KMS-11 (cell line): Measurements from ENCODE around the gene ACAP3.

Experiments
- H2AFZ ChIP-seq: fragments of 200-600 bp; sonication (generic); 2 replicates; pipeline ENCODE4 v1.6.1; 2016; ENCODE audit warnings: antibody characterized with exemption, mixed run types, low read depth
- H3K27ac ChIP-seq: fragments of 200-600 bp; sonication (generic); 2 replicates; pipeline ENCODE4 v1.6.1; 2016; ENCODE audit warnings: mild to moderate bottlenecking, mixed run types
- H3K27me3 ChIP-seq: fragments of 200-600 bp; sonication (generic); 2 replicates; pipeline ENCODE4 v1.6.1; 2017; ENCODE audit warnings: mild to moderate bottlenecking, low read depth, mixed run types, moderate library complexity; ENCODE audit not compliant: insufficient read depth
- H3K36me3 ChIP-seq: fragments of 200-600 bp; sonication (generic); 2 replicates; pipeline ENCODE4 v1.6.1; 2017; ENCODE audit warnings: mild to moderate bottlenecking, mixed run types; ENCODE audit not compliant: insufficient read depth
- H3K4me1 ChIP-seq: fragments of 200-600 bp; sonication (generic); 2 replicates; pipeline ENCODE4 v1.6.1; 2016; ENCODE audit warnings: mild to moderate bottlenecking, low read depth, mixed run types; ENCODE audit not compliant: poor library complexity, severe bottlenecking
- H3K4me2 ChIP-seq: fragments of 200-600 bp; sonication (generic); 2 replicates; pipeline ENCODE4 v1.7.0; 2016; ENCODE audit warnings: mild to moderate bottlenecking, mixed run types
- H3K4me3 ChIP-seq: fragments of 200-600 bp; sonication (generic); IDR thresholded peaks from 2 replicates; pipeline ENCODE4 v1.6.1; 2017; ENCODE audit warnings: low read depth, low read length, mixed read lengths; ENCODE audit not compliant: insufficient read depth
- H3K79me2 ChIP-seq: fragments of 200-600 bp; sonication (generic); 2 replicates; pipeline ENCODE4 v1.6.1; 2016; ENCODE audit warnings: low read depth, mixed run types; ENCODE audit not compliant: insufficient read depth
- H3K9ac ChIP-seq: fragments of 200-600 bp; sonication (generic); 2 replicates; pipeline ENCODE4 v1.6.1; 2016; ENCODE audit warnings: mild to moderate bottlenecking, mixed run types
- H4K20me1 ChIP-seq: fragments of 200-600 bp; sonication (generic); 2 replicates; pipeline ENCODE4 v1.6.1; 2016; ENCODE audit warnings: mild to moderate bottlenecking, mixed run types; ENCODE audit not compliant: insufficient read depth
- TF ChIP-seq, protein P1 (sequence below): fragments of 200-600 bp; sonication (generic); conservative IDR thresholded peaks from 2 replicates; pipeline ENCODE4 v1.6.1; 2017; ENCODE audit warnings: low read depth, mild to moderate bottlenecking, antibody characterized with exemption, low read length, moderate library complexity, mixed read lengths

Gene ACAP3

GRCh38 chr1:1287288-1288110 is 20.2 kb downstream of the ACAP3 start:
- TF ChIP-seq, protein P1, sequence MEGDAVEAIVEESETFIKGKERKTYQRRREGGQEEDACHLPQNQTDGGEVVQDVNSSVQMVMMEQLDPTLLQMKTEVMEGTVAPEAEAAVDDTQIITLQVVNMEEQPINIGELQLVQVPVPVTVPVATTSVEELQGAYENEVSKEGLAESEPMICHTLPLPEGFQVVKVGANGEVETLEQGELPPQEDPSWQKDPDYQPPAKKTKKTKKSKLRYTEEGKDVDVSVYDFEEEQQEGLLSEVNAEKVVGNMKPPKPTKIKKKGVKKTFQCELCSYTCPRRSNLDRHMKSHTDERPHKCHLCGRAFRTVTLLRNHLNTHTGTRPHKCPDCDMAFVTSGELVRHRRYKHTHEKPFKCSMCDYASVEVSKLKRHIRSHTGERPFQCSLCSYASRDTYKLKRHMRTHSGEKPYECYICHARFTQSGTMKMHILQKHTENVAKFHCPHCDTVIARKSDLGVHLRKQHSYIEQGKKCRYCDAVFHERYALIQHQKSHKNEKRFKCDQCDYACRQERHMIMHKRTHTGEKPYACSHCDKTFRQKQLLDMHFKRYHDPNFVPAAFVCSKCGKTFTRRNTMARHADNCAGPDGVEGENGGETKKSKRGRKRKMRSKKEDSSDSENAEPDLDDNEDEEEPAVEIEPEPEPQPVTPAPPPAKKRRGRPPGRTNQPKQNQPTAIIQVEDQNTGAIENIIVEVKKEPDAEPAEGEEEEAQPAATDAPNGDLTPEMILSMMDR, result no peak
- Histone ChIP-seq H3K79me2 (no peaks in the 10 kb centered on the region), H3K9ac (no peak overlapping the region), H4K20me1 (no peaks in the 10 kb centered on the region), H3K27ac (no peak overlapping the region), H2AFZ (no peak overlapping the region), H3K4me1 (peaks cover 25% of the 10 kb centered on the region), H3K4me3 (no peak overlapping the region), H3K27me3 (peaks cover 44% of the 10 kb centered on the region), H3K36me3 (no peaks in the 10 kb centered on the region), H3K4me2 (no peak overlapping the region)

DNA sequence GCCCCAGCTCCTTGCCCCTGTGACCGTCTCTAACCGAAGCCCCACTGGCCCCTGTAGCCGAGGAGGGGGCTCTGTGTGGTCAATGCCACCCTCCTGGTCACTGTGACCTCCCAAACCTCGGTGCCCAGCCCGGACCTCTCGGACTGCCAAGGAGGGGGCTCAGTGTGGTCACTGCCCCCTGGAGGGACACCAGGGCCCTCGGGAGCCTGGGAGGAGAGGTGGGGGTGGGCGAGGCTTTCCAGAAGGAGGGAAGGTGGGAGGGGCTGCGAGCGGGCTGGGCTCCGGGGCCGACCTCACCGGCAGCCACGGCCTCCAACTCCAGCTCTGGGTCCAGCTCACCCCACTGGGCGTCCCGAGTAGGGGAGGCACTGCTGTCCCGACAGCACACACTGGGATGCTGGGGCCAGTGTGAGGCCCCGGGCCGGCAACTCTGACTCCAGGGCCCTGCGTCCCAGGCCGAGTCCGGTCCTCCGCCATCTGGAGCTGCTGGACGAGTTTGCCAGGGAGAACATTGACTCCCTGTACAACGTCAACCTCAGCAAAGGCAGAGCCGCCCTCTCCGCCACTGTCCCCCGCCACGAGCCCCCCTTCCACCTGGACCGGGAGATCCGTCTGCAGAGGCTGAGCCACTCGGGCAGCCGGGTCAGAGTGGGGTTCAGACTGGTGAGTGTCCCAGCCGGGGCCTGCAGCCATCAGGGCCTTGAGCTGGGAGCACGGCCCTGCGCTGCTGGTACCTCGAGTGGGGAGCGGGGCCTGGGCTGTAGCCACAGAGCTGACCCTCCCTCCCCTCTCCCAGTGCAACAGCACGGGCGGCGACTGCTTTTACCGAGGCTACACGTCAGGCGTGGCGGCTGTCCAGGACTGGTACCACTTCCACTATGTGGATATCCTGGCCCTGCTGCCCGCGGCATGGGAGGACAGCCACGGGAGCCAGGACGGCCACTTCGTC is 21.1 kb downstream of the ACAP3 start:
- H3K36me3 ChIP-seq, result no peaks in the 10 kb centered on the region
- no peaks in the 10 kb centered on the region for H3K79me2 ChIP-seq
- H3K4me3 ChIP-seq, result no peak overlapping the region
- H3K4me2 ChIP-seq, result no peak overlapping the region
- no peak overlapping the region for H3K9ac ChIP-seq
- no peak overlapping the region for H3K27ac ChIP-seq
- peaks cover 49% of the 10 kb centered on the region for H3K27me3 ChIP-seq
- TF ChIP-seq, protein P1, result no peak
- no peak overlapping the region for H2AFZ ChIP-seq
- H3K4me1 ChIP-seq, result peaks cover 19% of the 10 kb centered on the region
- no peaks in the 10 kb centered on the region for H4K20me1 ChIP-seq

GRCh38 chr1:1285611-1286311 is 22.0 kb downstream of the ACAP3 start:
- Histone ChIP-seq H3K9ac (no peak overlapping the region), H3K4me3 (no peak overlapping the region), H3K27ac (no peak overlapping the region), H3K4me2 (no peak overlapping the region), H4K20me1 (no peaks in the 10 kb centered on the region), H2AFZ (no peak overlapping the region), H3K79me2 (no peaks in the 10 kb centered on the region), H3K36me3 (no peaks in the 10 kb centered on the region), H3K4me1 (peaks cover 11% of the 10 kb centered on the region), H3K27me3 (peaks cover 43% of the 10 kb centered on the region)
- TF ChIP-seq, protein P1, result no peak

DNA sequence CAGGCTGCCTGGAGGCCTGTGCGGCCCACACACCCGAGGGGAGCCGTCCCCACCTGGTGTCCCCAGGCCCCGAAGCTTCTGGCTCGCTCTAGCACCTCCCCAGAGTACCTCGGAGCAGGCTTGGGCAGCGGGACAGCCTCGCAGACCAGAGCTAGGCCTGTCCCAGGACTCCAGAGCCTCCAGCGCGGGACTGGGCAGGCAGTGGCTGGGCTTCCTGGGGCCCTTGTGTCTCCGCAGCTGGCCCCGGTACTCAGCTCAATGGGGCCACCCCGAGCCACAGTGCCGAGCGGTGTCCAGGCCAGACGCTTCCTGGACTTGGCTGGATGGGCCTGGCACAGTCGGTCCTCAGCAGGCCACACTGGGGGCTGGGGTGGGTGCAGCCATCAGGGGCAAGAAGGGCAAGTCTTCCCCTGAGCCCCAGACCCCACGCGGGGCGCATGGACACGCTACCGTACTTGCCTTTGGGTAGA is 22.6 kb downstream of the ACAP3 start:
- peaks cover 37% of the 10 kb centered on the region for H3K27me3 ChIP-seq
- no peaks in the 10 kb centered on the region for H3K79me2 ChIP-seq
- no peak overlapping the region for H2AFZ ChIP-seq
- H3K36me3 ChIP-seq, result no peaks in the 10 kb centered on the region
- no peak overlapping the region for H3K27ac ChIP-seq
- H3K9ac ChIP-seq, result no peak overlapping the region
- no peak overlapping the region for H3K4me3 ChIP-seq
- peaks cover 5% of the 10 kb centered on the region for H3K4me1 ChIP-seq
- no peak overlapping the region for H3K4me2 ChIP-seq
- TF ChIP-seq, protein P1, result no peak
- H4K20me1 ChIP-seq, result no peaks in the 10 kb centered on the region
